ENCODE data around the gene MOV10L1. TPM values are rescaled to one million over a fixed set of nuclear protein-coding genes. Genes with fewer than 3 reads are reported as not detected.

The MOV10L1 gene
- polyA plus RNA-seq, 3 donors from 2014 or later, result 1.4 TPM; not detected in 2

DNA sequence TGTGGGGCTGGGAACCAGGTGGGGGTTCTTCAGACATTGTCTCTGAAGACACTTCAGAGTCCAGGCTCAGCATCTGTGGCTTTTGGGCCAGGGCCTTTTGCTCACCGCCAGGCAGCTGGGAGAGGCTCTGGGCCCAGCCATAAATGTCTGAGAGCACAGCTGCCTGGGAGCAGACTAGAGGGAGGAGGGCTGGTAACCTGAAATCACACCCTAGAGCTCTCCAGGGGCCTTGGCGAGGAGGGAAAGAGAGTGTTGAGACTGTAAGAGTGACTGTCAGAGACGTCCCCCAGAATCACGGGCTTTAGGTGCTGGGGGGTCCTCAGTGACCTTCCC is 100.0 kb downstream of the MOV10L1 start:
- H3K27me3 Mint-ChIP-seq (ENCODE audit: low read depth in 3 of 3), result peaks cover 26 to 33% (median 32%) of the 10 kb centered on the region in 3 donors

GRCh38 chr22:50190182-50190940 is 100.6 kb downstream of the MOV10L1 start:
- H3K4me3 Mint-ChIP-seq, result peak overlapping the region; percentile 81 to 91 (median 89)

More for the DNA sequence above, 100.0 kb downstream of the MOV10L1 start:
- DNase-seq, result no peak
- H3K4me1 Mint-ChIP-seq, result peaks cover 48 to 58% of the 10 kb centered on the region in 2 donors
- no peaks in the 10 kb centered on the region for H3K9me3 Mint-ChIP-seq
- peak overlapping the region; percentile 99 to 100 (median 100) for H3K27ac Mint-ChIP-seq
- H3K36me3 Mint-ChIP-seq, result no peaks in the 10 kb centered on the region
- peak overlapping the region; percentile 81 to 91 (median 89) for H3K4me3 Mint-ChIP-seq

GRCh38 chr22:50190941-50191741 is 101.3 kb downstream of the MOV10L1 start:
- Mint-ChIP-seq H3K4me1 (peaks cover 48 to 55% of the 10 kb centered on the region in 2 donors), H3K4me3 (peak overlapping the region; percentile 81 to 91 (median 89)), H3K36me3 (no peaks in the 10 kb centered on the region), H3K27me3 (ENCODE audit: low read depth in 3 of 3) (peaks cover 29 to 32% (median 31%) of the 10 kb centered on the region in 3 donors), H3K9me3 (no peaks in the 10 kb centered on the region), H3K27ac (peak overlapping the region; percentile 99 to 100 (median 100))
- peak; percentile 87 to 90 (median 90) for DNase-seq

More at GRCh38 chr22:50190182-50190940, 100.6 kb downstream of the MOV10L1 start:
- peaks cover 26 to 32% (median 32%) of the 10 kb centered on the region in 3 donors for H3K27me3 Mint-ChIP-seq (ENCODE audit: low read depth in 3 of 3)
- peaks cover 48 to 57% of the 10 kb centered on the region in 2 donors for H3K4me1 Mint-ChIP-seq
- H3K27ac Mint-ChIP-seq, result peak overlapping the region; percentile 99 to 100 (median 100)
- peak; percentile 81 to 85 (median 84) for DNase-seq
- H3K9me3 Mint-ChIP-seq, result no peaks in the 10 kb centered on the region
- H3K36me3 Mint-ChIP-seq, result no peaks in the 10 kb centered on the region

GRCh38 chr22:50192436-50193204 is 102.8 kb downstream of the MOV10L1 start:
- H3K27me3 Mint-ChIP-seq (ENCODE audit: low read depth in 3 of 3), result peaks cover 21 to 25% (median 25%) of the 10 kb centered on the region in 3 donors
- no peak for DNase-seq
- H3K4me1 Mint-ChIP-seq, result peaks cover 35 to 44% of the 10 kb centered on the region in 2 donors
- H3K27ac Mint-ChIP-seq, result peak overlapping the region; percentile 99 to 100 (median 100)
- no peaks in the 10 kb centered on the region for H3K36me3 Mint-ChIP-seq
- H3K9me3 Mint-ChIP-seq, result no peaks in the 10 kb centered on the region
- H3K4me3 Mint-ChIP-seq, result peak overlapping the region; percentile 81 to 91 (median 89)

GRCh38 chr22:50193621-50194020 is 103.8 kb downstream of the MOV10L1 start:
- Mint-ChIP-seq H3K4me1 (peaks cover 34 to 37% of the 10 kb centered on the region in 2 donors), H3K4me3 (no peak overlapping the region), H3K27ac (peak overlapping the region in 2 of 6 donors; percentile 14 to 100), H3K9me3 (no peaks in the 10 kb centered on the region), H3K36me3 (no peaks in the 10 kb centered on the region), H3K27me3 (ENCODE audit: low read depth in 3 of 3) (peaks cover 16 to 25% (median 24%) of the 10 kb centered on the region in 3 donors)
- DNase-seq, result no peak

GRCh38 chr22:50194037-50194805 is 104.4 kb downstream of the MOV10L1 start:
- Mint-ChIP-seq H3K9me3 (no peaks in the 10 kb centered on the region), H3K4me1 (peaks cover 32% of the 10 kb centered on the region in 2 donors), H3K4me3 (no peak overlapping the region), H3K27me3 (ENCODE audit: low read depth in 3 of 3) (peaks cover 15 to 25% (median 24%) of the 10 kb centered on the region in 3 donors), H3K36me3 (peaks cover 0 to under 1% (median 0%) of the 10 kb centered on the region in 3 donors), H3K27ac (peak overlapping the region in 3 of 6 donors; percentile 7 to 76 (median 62))
- DNase-seq, result peak in 2 of 3 donors; percentile 43 to 62

GRCh38 chr22:50196256-50196655 is 106.5 kb downstream of the MOV10L1 start:
- Mint-ChIP-seq H3K36me3 (peaks cover 0 to 3% (median 0%) of the 10 kb centered on the region in 3 donors), H3K9me3 (no peaks in the 10 kb centered on the region), H3K4me3 (no peak overlapping the region), H3K27me3 (ENCODE audit: low read depth in 3 of 3) (peaks cover 9 to 12% (median 10%) of the 10 kb centered on the region in 3 donors), H3K27ac (no peak overlapping the region), H3K4me1 (peaks cover 14 to 18% of the 10 kb centered on the region in 2 donors)
- DNase-seq, result no peak

GRCh38 chr22:50197000-50197800 is 107.4 kb downstream of the MOV10L1 start:
- Mint-ChIP-seq H3K27me3 (ENCODE audit: low read depth in 3 of 3) (peaks cover 3 to 8% (median 6%) of the 10 kb centered on the region in 3 donors), H3K9me3 (no peaks in the 10 kb centered on the region), H3K36me3 (peaks cover 0 to 3% (median 0%) of the 10 kb centered on the region in 3 donors), H3K27ac (no peak overlapping the region), H3K4me1 (peaks cover 11 to 14% of the 10 kb centered on the region in 2 donors), H3K4me3 (no peak overlapping the region)
- DNase-seq, result no peak

DNA sequence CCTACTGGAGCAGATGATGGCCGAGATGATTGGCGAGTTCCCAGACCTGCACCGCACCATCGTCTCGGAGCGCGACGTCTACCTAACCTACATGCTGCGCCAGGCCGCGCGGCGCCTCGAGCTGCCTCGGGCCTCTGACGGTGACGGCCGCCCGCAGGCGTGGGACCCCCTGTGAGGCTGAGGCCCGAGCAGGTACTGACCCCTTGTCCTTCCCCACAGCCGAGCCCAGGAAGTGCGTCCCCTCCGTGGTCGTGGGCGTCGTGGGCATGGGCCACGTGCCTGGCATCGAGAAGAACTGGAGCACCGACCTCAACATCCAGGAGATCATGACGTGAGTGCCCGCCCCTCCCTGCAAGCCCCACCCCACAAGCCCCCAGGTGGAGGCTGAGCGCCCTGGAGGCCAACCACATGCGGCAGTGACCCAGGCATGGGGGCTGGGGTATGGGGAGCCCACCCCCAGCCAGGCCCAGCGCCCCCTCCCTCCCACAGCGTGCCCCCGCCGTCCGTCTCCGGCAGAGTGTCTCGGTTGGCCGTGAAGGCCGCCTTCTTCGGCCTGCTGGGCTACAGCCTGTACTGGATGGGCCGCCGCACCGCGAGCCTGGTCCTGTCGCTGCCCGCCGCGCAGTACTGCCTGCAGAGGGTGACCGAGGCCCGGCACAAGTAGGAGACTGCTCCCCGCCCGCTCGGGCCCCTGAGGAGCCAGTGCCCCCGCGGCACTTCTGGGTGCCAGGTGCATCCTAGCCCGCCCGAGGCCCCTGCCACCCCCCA is 108.2 kb downstream of the MOV10L1 start:
- peak overlapping the region in 1 of 5 donors; percentile 13 for H3K4me3 Mint-ChIP-seq
- DNase-seq, result no peak
- no peaks in the 10 kb centered on the region for H3K9me3 Mint-ChIP-seq

DNA sequence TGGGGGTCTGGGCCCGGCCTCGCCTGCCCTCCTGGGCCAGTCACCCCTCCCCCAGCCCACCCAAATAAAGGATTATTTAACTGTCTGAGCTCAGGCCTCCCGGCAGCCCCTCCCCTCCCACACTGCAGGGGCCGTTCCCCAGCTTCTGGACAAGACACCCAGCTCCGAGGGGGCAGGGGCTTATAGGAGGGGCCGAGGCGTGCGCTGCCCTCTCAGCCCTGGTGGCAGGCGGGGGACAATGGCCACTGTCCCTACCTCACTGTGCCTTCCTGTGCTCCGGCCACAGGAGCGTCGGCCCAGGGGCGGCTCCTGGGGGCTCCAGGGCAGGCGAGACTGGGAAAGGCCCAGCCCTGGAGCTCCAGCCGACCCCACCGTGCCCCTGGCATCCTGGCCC is 108.8 kb downstream of the MOV10L1 start:
- no peak overlapping the region for H3K27ac Mint-ChIP-seq
- H3K4me1 Mint-ChIP-seq, result peaks cover 16% of the 10 kb centered on the region in 2 donors

More for the DNA sequence above, 108.2 kb downstream of the MOV10L1 start:
- Mint-ChIP-seq H3K27ac (no peak overlapping the region), H3K4me1 (peaks cover 12 to 14% of the 10 kb centered on the region in 2 donors), H3K36me3 (peaks cover 0 to 3% (median 0%) of the 10 kb centered on the region in 3 donors), H3K27me3 (ENCODE audit: low read depth in 3 of 3) (peaks cover 3 to 8% (median 6%) of the 10 kb centered on the region in 3 donors)

GRCh38 chr22:50199251-50199721 is 109.5 kb downstream of the MOV10L1 start:
- Mint-ChIP-seq H3K4me1 (peaks cover 16 to 21% of the 10 kb centered on the region in 2 donors), H3K9me3 (no peaks in the 10 kb centered on the region), H3K27ac (peak overlapping the region in 4 of 6 donors; percentile 55 to 78 (median 66)), H3K4me3 (peak overlapping the region; percentile 12 to 67 (median 23)), H3K36me3 (peaks cover 0 to 3% (median 0%) of the 10 kb centered on the region in 3 donors), H3K27me3 (ENCODE audit: low read depth in 3 of 3) (peaks cover 3 to 8% (median 6%) of the 10 kb centered on the region in 3 donors)
- no peak for DNase-seq

More for the DNA sequence above, 108.8 kb downstream of the MOV10L1 start:
- Mint-ChIP-seq H3K36me3 (peaks cover 0 to 3% (median 0%) of the 10 kb centered on the region in 3 donors), H3K27me3 (ENCODE audit: low read depth in 3 of 3) (peaks cover 3 to 8% (median 6%) of the 10 kb centered on the region in 3 donors), H3K4me3 (peak overlapping the region in 1 of 5 donors; percentile 38), H3K9me3 (no peaks in the 10 kb centered on the region)
- DNase-seq, result no peak
